OCI-LY1 (cell line): ENCODE measurements around the gene PRKCZ.

ENCODE experiments used
- EZH2 ChIP-seq: fragments of 200-600 bp; sonication (generic), shearing (Covaris generic); IDR thresholded peaks from 2 replicates; pipeline ENCODE4 v1.8.0; 2017; ENCODE audit warnings: borderline replicate concordance, mixed run types, mild to moderate bottlenecking, antibody characterized with exemption, low read length, moderate library complexity, mixed read lengths
- TF ChIP-seq, protein P1 (sequence below): fragments of 200-600 bp; sonication (generic), shearing (Covaris generic); IDR thresholded peaks from 2 replicates; pipeline ENCODE4 v1.5.1; 2017; ENCODE audit warnings: mild to moderate bottlenecking, antibody characterized with exemption, low read length, moderate library complexity, mixed read lengths

DNA sequence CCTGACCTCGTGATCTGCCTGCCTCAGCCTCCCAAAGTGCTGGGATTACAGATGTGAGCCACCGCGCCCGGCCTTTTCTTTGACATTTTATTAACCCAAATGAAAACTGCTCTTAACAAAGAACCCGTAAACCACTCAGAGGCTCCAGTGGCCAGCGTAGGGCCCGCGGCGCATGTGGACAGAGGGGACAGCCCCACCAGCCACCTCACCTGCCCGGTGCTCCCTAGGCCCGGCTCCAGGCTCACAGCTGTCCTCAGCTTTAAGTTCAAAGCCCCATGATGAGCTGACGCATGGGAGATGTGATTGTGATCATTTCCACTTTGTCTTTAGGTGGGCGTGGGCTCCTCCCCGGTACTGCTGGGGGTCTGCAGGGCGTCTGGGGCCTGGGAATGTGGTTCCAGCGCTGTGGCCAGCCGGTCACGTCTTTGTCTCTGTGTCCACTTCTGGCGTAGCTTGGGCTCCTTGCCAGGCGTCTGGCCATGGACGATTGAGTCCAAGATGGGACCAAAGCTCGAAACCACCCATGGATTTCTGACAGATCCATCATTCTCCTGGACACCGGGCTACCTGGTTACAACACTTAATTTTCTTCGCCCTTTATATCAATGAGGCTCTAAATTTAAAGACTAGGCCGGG is 6.9 kb downstream of the PRKCZ start:
- TF ChIP-seq, protein P1, sequence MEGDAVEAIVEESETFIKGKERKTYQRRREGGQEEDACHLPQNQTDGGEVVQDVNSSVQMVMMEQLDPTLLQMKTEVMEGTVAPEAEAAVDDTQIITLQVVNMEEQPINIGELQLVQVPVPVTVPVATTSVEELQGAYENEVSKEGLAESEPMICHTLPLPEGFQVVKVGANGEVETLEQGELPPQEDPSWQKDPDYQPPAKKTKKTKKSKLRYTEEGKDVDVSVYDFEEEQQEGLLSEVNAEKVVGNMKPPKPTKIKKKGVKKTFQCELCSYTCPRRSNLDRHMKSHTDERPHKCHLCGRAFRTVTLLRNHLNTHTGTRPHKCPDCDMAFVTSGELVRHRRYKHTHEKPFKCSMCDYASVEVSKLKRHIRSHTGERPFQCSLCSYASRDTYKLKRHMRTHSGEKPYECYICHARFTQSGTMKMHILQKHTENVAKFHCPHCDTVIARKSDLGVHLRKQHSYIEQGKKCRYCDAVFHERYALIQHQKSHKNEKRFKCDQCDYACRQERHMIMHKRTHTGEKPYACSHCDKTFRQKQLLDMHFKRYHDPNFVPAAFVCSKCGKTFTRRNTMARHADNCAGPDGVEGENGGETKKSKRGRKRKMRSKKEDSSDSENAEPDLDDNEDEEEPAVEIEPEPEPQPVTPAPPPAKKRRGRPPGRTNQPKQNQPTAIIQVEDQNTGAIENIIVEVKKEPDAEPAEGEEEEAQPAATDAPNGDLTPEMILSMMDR, result no peak
- TF ChIP-seq EZH2, result no peak
